ENCODE data around the gene SCNN1G.

SCNN1G gene

GRCh38 chr16:23209606-23210005 lies 27.1 kb downstream of the SCNN1G start:
- H3K36me3 Mint-ChIP-seq, result no peaks in the 10 kb centered on the region
- no peaks in the 10 kb centered on the region for H3K4me1 Mint-ChIP-seq
- no peak overlapping the region for H3K27ac Mint-ChIP-seq
- ATAC-seq, result no peak
- DNase-seq (ENCODE audit: low spot score in 2 of 2), result no peak
- no peaks in the 10 kb centered on the region for H3K9me3 Mint-ChIP-seq
- H3K4me3 Mint-ChIP-seq, result no peak overlapping the region

- no peak for ATAC-seq
- no peak overlapping the region for H3K27ac Mint-ChIP-seq
- H3K4me1 Mint-ChIP-seq, result no peaks in the 10 kb centered on the region
- no peak for DNase-seq (ENCODE audit: low spot score in 2 of 2)
- no peaks in the 10 kb centered on the region for H3K36me3 Mint-ChIP-seq
- H3K4me3 Mint-ChIP-seq, result no peak overlapping the region
- no peaks in the 10 kb centered on the region for H3K9me3 Mint-ChIP-seq
Observed at GRCh38 chr16:23213831-23214230, 31.3 kb downstream of the SCNN1G start.

DNA sequence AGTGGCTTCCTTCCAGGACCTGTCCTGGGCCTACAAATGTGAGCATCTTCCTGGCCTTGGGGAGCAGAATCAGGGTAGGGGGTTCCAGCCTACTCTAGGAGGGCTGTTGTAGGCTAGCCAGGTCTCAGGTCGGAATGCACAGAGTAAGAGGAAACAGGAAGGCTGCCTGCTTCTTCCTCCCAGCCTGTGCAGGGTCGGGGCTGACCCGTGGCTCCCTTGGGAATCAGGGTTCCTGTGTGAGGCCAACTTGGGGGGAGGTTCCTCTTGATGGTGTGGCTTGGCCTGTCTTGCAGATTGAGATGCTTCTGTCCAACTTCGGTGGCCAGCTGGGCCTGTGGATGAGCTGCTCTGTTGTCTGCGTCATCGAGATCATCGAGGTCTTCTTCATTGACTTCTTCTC lies 32.3 kb downstream of the SCNN1G start:
- H3K4me1 Mint-ChIP-seq, result no peaks in the 10 kb centered on the region
- DNase-seq (ENCODE audit: low spot score in 2 of 2), result no peak
- no peaks in the 10 kb centered on the region for H3K36me3 Mint-ChIP-seq
- H3K27ac Mint-ChIP-seq, result no peak overlapping the region
- no peak overlapping the region for H3K4me3 Mint-ChIP-seq
- no peaks in the 10 kb centered on the region for H3K9me3 Mint-ChIP-seq
- ATAC-seq, result no peak

DNA sequence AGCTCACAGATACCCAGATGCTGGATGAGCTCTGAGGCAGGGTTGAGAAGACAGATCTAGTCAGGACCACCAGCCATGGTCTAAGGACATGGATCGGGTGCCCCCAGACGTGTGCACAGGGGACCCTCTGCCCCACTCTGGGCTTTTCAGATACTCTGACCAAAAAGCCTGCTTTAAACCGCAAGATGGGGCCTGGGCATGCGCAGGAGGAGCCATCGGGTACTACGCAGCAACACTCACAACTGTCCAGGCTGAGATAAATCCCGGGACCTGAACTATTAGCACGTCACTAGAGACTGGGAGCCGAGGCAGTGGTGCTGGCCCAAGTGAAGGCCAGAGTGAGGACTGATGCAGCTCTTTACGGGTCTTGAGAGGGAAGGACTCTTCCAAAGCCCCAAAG lies 32.9 kb downstream of the SCNN1G start:
- no peaks in the 10 kb centered on the region for H3K4me1 Mint-ChIP-seq
- no peak overlapping the region for H3K27ac Mint-ChIP-seq
- no peak for ATAC-seq
- H3K36me3 Mint-ChIP-seq, result no peaks in the 10 kb centered on the region
- DNase-seq (ENCODE audit: low spot score in 2 of 2), result no peak
- no peak overlapping the region for H3K4me3 Mint-ChIP-seq
- no peaks in the 10 kb centered on the region for H3K9me3 Mint-ChIP-seq

GRCh38 chr16:23216658-23217246 lies 34.2 kb downstream of the SCNN1G start:
- DNase-seq (ENCODE audit: low spot score in 2 of 2) (no peak), ATAC-seq (no peak)
- no peaks in the 10 kb centered on the region for H3K4me1 Mint-ChIP-seq
- no peaks in the 10 kb centered on the region for H3K36me3 Mint-ChIP-seq
- no peak overlapping the region for H3K4me3 Mint-ChIP-seq
- no peaks in the 10 kb centered on the region for H3K9me3 Mint-ChIP-seq
- H3K27ac Mint-ChIP-seq, result no peak overlapping the region

DNA sequence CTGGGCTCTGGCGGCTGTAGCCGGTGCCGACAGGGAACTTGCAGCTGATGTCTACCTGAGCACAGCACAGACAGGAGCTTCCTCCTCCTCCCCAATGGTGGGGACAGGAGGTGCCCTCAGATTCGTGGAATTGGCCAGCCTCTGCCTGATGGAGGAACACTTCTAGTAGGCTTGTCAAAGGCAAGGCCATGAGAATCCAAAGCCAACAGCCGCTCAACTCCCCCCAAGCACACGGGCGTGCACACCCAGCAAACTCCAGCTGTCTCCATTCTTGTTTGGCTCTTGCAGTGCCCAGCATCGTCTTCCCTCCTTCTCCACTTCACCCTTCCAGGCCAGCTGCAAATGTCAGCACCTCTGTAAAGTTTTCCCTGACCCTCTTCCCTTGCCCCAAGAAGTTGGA lies 35.1 kb downstream of the SCNN1G start:
- ATAC-seq, result peak; percentile 8
- H3K9me3 Mint-ChIP-seq, result no peaks in the 10 kb centered on the region
- H3K27ac Mint-ChIP-seq, result no peak overlapping the region
- no peak overlapping the region for H3K4me3 Mint-ChIP-seq
- DNase-seq (ENCODE audit: low spot score in 2 of 2), result no peak
- no peaks in the 10 kb centered on the region for H3K4me1 Mint-ChIP-seq
- no peaks in the 10 kb centered on the region for H3K36me3 Mint-ChIP-seq

DNA sequence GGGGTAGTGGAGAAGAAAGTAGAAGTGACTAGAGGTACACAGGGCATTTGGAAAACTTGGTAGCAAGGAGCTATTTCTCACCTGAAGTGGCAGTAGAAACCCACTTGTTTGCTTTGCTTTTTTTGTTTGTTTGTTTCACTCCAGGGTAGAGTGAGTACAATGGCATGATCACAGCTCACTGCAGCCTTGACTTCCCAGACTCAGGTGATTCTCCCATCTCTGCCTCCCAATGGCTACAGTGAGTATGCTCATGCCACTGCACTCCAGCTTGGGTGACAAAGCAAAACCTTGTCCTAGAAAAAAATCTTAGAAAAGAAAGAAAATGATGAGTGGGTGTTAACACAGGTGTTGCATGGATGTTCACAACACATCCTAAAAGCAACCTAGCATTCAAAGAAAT lies 40.4 kb downstream of the SCNN1G start:
- Mint-ChIP-seq H3K9me3 (no peaks in the 10 kb centered on the region), H3K36me3 (no peaks in the 10 kb centered on the region), H3K4me1 (no peaks in the 10 kb centered on the region), H3K27ac (no peak overlapping the region), H3K4me3 (no peak overlapping the region)
- DNase-seq (ENCODE audit: low spot score in 2 of 2) (no peak), ATAC-seq (no peak)

GRCh38 chr16:23223368-23223767 lies 40.8 kb downstream of the SCNN1G start:
- Mint-ChIP-seq H3K27ac (no peak overlapping the region), H3K36me3 (no peaks in the 10 kb centered on the region), H3K4me1 (no peaks in the 10 kb centered on the region), H3K4me3 (no peak overlapping the region), H3K9me3 (peaks cover 3% of the 10 kb centered on the region)
- DNase-seq (ENCODE audit: low spot score in 2 of 2), result no peak
- no peak for ATAC-seq

- Mint-ChIP-seq H3K9me3 (peaks cover 3% of the 10 kb centered on the region), H3K4me3 (no peak overlapping the region), H3K4me1 (no peaks in the 10 kb centered on the region), H3K36me3 (no peaks in the 10 kb centered on the region), H3K27ac (no peak overlapping the region)
- no peak for DNase-seq (ENCODE audit: low spot score in 2 of 2)
- ATAC-seq, result no peak
Observed at GRCh38 chr16:23225109-23225508, 42.6 kb downstream of the SCNN1G start.

DNA sequence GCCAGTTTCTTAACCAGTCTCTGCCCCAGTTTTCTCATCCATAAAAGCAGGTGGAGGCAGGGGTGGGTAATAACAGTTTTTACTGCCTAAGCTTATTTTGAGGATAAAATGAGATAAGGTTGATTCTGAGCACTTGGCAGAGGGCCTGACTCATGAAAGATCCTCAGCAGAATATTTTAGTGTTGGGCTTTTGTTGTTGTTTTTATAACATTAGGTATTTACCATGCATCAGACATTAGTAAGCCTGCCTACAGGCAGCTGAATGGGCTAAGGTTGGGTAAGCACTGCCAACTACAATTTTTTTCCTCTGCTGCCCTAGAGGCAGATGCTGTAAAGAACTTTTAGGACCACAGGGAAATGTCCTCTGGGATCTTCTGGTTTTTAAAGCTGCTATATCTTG lies 43.1 kb downstream of the SCNN1G start:
- Mint-ChIP-seq H3K9me3 (peaks cover 3% of the 10 kb centered on the region), H3K36me3 (no peaks in the 10 kb centered on the region), H3K4me1 (no peaks in the 10 kb centered on the region), H3K27ac (no peak overlapping the region), H3K4me3 (no peak overlapping the region)
- DNase-seq (ENCODE audit: low spot score in 2 of 2), result no peak
- ATAC-seq, result no peak

- DNase-seq (ENCODE audit: low spot score in 2 of 2) (no peak), ATAC-seq (no peak)
- Mint-ChIP-seq H3K4me1 (no peaks in the 10 kb centered on the region), H3K4me3 (no peak overlapping the region), H3K36me3 (no peaks in the 10 kb centered on the region), H3K27ac (no peak overlapping the region), H3K9me3 (peaks cover 3% of the 10 kb centered on the region)
Observed at GRCh38 chr16:23227529-23227928, 45.0 kb downstream of the SCNN1G start.

GRCh38 chr16:23229714-23230113 lies 47.2 kb downstream of the SCNN1G start:
- H3K4me1 Mint-ChIP-seq, result no peaks in the 10 kb centered on the region
- DNase-seq (ENCODE audit: low spot score in 2 of 2), result no peak
- H3K27ac Mint-ChIP-seq, result no peak overlapping the region
- peaks cover 3% of the 10 kb centered on the region for H3K9me3 Mint-ChIP-seq
- ATAC-seq, result no peak
- H3K36me3 Mint-ChIP-seq, result no peaks in the 10 kb centered on the region
- no peak overlapping the region for H3K4me3 Mint-ChIP-seq

- peaks cover 3% of the 10 kb centered on the region for H3K9me3 Mint-ChIP-seq
- DNase-seq (ENCODE audit: low spot score in 2 of 2), result no peak
- H3K27ac Mint-ChIP-seq, result no peak overlapping the region
- no peaks in the 10 kb centered on the region for H3K36me3 Mint-ChIP-seq
- H3K4me3 Mint-ChIP-seq, result no peak overlapping the region
- no peak for ATAC-seq
- H3K4me1 Mint-ChIP-seq, result no peaks in the 10 kb centered on the region
Observed at GRCh38 chr16:23232806-23233205, 50.3 kb downstream of the SCNN1G start.

DNA sequence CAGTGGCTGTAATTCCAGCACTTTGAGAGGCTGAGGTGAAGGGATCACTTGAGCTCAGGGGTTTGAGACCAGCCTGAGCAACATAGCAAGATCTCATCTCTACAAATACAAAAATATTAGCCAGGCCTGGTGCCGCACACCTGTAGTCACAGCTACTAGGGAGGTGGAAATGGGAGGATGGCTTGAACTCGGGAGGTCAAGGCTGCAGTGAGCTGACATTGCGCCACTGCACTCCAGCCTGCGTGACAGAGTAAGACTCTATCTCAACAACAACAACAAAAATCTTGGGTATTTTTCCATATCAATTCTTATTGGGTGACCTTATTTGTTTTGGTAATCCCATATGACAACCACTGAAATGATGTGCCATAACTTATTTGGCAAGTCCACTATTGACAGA lies 52.6 kb downstream of the SCNN1G start:
- ATAC-seq, result no peak
- Mint-ChIP-seq H3K9me3 (no peaks in the 10 kb centered on the region), H3K36me3 (no peaks in the 10 kb centered on the region), H3K27ac (no peak overlapping the region), H3K4me1 (no peaks in the 10 kb centered on the region), H3K4me3 (no peak overlapping the region)
- no peak for DNase-seq (ENCODE audit: low spot score in 2 of 2)

- no peaks in the 10 kb centered on the region for H3K9me3 Mint-ChIP-seq
- no peak overlapping the region for H3K4me3 Mint-ChIP-seq
- no peak overlapping the region for H3K27ac Mint-ChIP-seq
- DNase-seq (ENCODE audit: low spot score in 2 of 2) (no peak), ATAC-seq (no peak)
- H3K4me1 Mint-ChIP-seq, result no peaks in the 10 kb centered on the region
- no peaks in the 10 kb centered on the region for H3K36me3 Mint-ChIP-seq
Observed at GRCh38 chr16:23236983-23237382, 54.4 kb downstream of the SCNN1G start.

- Mint-ChIP-seq H3K27ac (no peak overlapping the region), H3K9me3 (no peaks in the 10 kb centered on the region), H3K4me3 (no peak overlapping the region), H3K36me3 (no peaks in the 10 kb centered on the region), H3K4me1 (no peaks in the 10 kb centered on the region)
- ATAC-seq (no peak), DNase-seq (ENCODE audit: low spot score in 2 of 2) (no peak)
Observed at GRCh38 chr16:23240994-23241393, 58.4 kb downstream of the SCNN1G start.

DNA sequence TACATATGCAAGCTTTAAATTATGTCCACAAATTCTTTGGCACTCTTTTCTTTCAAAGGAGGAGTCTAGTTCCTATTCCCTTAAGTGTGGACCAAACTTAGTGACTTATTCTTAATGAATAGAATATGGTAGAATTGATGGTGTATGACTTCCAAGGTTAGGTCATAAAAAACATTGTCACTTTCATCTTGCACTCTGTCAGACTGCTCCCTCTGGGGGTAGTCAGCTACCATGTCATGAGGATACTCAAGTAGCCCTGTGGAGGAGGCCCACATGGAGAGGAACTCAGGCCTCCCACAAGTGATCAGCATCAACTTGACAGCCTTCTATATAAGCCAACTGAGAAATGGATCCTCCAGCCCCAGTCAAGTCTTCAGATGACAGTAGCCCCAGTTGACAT lies 61.6 kb downstream of the SCNN1G start:
- H3K36me3 Mint-ChIP-seq, result no peaks in the 10 kb centered on the region

More for the DNA sequence above, 61.6 kb downstream of the SCNN1G start:
- no peaks in the 10 kb centered on the region for H3K4me1 Mint-ChIP-seq
- DNase-seq (ENCODE audit: low spot score in 2 of 2) (no peak), ATAC-seq (no peak)
- H3K4me3 Mint-ChIP-seq, result no peak overlapping the region
- no peaks in the 10 kb centered on the region for H3K9me3 Mint-ChIP-seq
- H3K27ac Mint-ChIP-seq, result no peak overlapping the region
